Heart left ventricle (tissue), 16 donors: Measurements from ENCODE around the gene IDNK. TPM values are rescaled to one million over a fixed set of nuclear protein-coding genes. Genes with fewer than 3 reads are reported as not detected.

Source experiments
- ATAC-seq, 4 donors: fragments of 200-7000 bp; cut with Tn5 transposase; one replicate each; pipeline ENCODE4 v1.9.1; 2020 to 2022; ENCODE audit warnings: moderate library complexity in 4 of 4, mild to moderate bottlenecking in 3 of 4, moderate number of reproducible peaks in 1 of 4
- DNase-seq, 5 donors: peaks; one replicate each; pipeline ENCODE4 v3.0.0-alpha.2; 2020
- H3K27ac ChIP-seq, 12 donors: fragments of 200-600 bp; sonication (generic) in 4 of 12; one replicate each; pipeline versions ENCODE4 v1.5.0 to v1.8.0; 2016 to 2022; ENCODE audit warnings: mild to moderate bottlenecking in 2 of 12
- H3K27me3 ChIP-seq, 9 donors: fragments of 200-600 bp; sonication (generic) in 2 of 9; one replicate each; pipeline versions ENCODE4 v1.5.1 to v1.8.0; 2016 to 2022; ENCODE audit warnings: mild to moderate bottlenecking in 3 of 9
- H3K36me3 ChIP-seq, 9 donors: fragments of 200-600 bp; sonication (generic) in 2 of 9; one replicate each; pipeline versions ENCODE4 v1.5.0 to v1.8.0; 2018 to 2022; ENCODE audit warnings: mild to moderate bottlenecking in 2 of 9
- H3K4me1 ChIP-seq, 12 donors: fragments of 200-600 bp; sonication (generic) in 4 of 12; one replicate each; pipeline versions ENCODE4 v1.5.0 to v1.8.0; 2016 to 2022; ENCODE audit warnings: mild to moderate bottlenecking in 3 of 12
- H3K4me3 ChIP-seq, 12 donors: fragments of 200-600 bp; sonication (generic) in 4 of 12; one replicate each; pipeline versions ENCODE4 v1.5.0 to v1.8.0; 2017 to 2022; ENCODE audit warnings: mild to moderate bottlenecking in 9 of 12, moderate library complexity in 4 of 12
- H3K9me3 ChIP-seq, 12 donors: fragments of 200-600 bp; sonication (generic) in 4 of 12; one replicate each; pipeline versions ENCODE4 v1.5.0 to v1.8.0; 2016 to 2022; ENCODE audit warnings: mild to moderate bottlenecking in 1 of 12
- POLR2A ChIP-seq, 2 donors: fragments of 450-650 bp; IDR thresholded peaks; one replicate each; pipeline ENCODE4 v1.6.1; 2017; ENCODE audit warnings: antibody characterized with exemption in 2 of 2, mild to moderate bottlenecking in 2 of 2, moderate library complexity in 2 of 2
- WGBS, 4 donors: extraction: QIAGEN DNeasy Blood & Tissue Kit in 2 of 4; methylation state at CpG; one replicate each; pipeline versions ENCODE4 v1.1.5 to v1.1.7; 2013 to 2018; 5-methylcytosine and 5-hydroxymethylcytosine counted together
- intact Hi-C, 10 donors: fragments of 100-400 bp; cut with DNase I; formaldehyde crosslinking; loops; one replicate each; pipeline versions ENCODE4 v1.11.1 to v1.14.2; 2022
- polyA plus RNA-seq, 2 donors: library from polyadenylated mRNA; stranded (reverse); fragments of 200-250 nt; gene quantifications; one replicate each; pipeline ENCODE4 v1.2.3, GENCODE V29; 2013
- total RNA-seq, 9 donors: library from RNA; depleted of rRNA in 2 of 9; stranded (reverse); fragments of >200 nt in 2 of 9; fragmentation: NEBNext Ultra II Directional in 3 of 9; extraction: Animal tissue kit (Norgen Biotek cat#: 25700) in 3 of 9; gene quantifications; one replicate each; pipeline versions ENCODE4 v1.1.0 to v1.2.4, GENCODE V29; 2016 to 2023
- TF ChIP-seq, protein P1 (sequence below), 12 donors: fragments of 200-600 bp; sonication (generic) in 4 of 12; IDR thresholded peaks; one replicate each; pipeline versions ENCODE4 v1.5.0 to v1.8.0; 2018 to 2022; ENCODE audit warnings: antibody characterized with exemption in 12 of 12, mild to moderate bottlenecking in 5 of 12
- donor health status: ischemic (EF 13 %, LVEDD 7.1; RV severe dilation, severe dysfunction).
- donor health status: healthy with polysubstance abuse.
- donor health status: DM: no; HTN: yes; CAD: no.
- donor health status: DM: no; HTN: no; CAD: no.
- donor health status: ischemic (EF 25% LVEDD 6.9; RV normal size, moderate dysfunction).
- donor health status: ischemic (EF 25% LVEDD 5.7; RV mildly dilated, moderate dysfunction).
- donor health status: healthy.
- donor health status: DM: yes; HTN: yes; CAD: no.
- donor health status: ischemic (EF 35%, LVEDD 5.7; RV mildly dilated, moderate dysfunction).
- donor health status: nonischemic (EF 11% LVEDD 7.7; RV severe dilation, severe dysfunction).
- donor health status: DM: yes; HTN: yes; CAD: no.
- donor health status: PGD.
- donor health status: ischemic (EF 29% LVEDD 5.4; RV normal size, mild dysfunction).
- donor health status: nonischemic (EF 23%, LVEDD 6.1; RV moderate dilation, normal function).

Gene IDNK
- total and polyA plus RNA-seq, 11 donors: 0.69 to 6.9 (median 4.4) TPM

DNA sequence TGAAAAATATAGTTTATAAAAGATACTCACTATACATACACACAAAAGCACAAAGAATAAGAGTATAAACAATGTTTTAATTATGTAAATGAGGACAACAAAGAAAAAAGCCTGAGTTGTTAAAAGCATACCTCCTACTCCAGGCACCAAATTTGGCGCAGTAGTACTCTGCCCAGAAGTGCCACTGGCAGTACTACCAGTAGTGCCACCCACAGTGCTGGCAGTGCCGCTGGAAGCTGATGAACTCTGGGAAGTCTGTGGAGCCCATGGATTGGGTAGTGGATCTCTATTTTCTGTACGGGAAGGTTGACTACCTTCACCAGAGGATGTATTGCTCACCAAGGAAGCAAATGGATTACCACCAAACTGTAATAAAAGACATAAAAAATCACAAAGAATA lies 54.7 kb downstream of the IDNK start:
- Histone ChIP-seq H3K27ac (no peak overlapping the region), H3K27me3 (no peaks in the 10 kb centered on the region), H3K4me3 (no peak overlapping the region), H3K4me1 (peaks cover 0 to 18% (median 0%) of the 10 kb centered on the region in 12 donors), H3K36me3 (peaks cover under 1 to 98% (median 91%) of the 10 kb centered on the region in 9 donors), H3K9me3 (no peaks in the 10 kb centered on the region)
- ATAC-seq: no peak
- DNase-seq: no peak
- TF ChIP-seq, protein P1, sequence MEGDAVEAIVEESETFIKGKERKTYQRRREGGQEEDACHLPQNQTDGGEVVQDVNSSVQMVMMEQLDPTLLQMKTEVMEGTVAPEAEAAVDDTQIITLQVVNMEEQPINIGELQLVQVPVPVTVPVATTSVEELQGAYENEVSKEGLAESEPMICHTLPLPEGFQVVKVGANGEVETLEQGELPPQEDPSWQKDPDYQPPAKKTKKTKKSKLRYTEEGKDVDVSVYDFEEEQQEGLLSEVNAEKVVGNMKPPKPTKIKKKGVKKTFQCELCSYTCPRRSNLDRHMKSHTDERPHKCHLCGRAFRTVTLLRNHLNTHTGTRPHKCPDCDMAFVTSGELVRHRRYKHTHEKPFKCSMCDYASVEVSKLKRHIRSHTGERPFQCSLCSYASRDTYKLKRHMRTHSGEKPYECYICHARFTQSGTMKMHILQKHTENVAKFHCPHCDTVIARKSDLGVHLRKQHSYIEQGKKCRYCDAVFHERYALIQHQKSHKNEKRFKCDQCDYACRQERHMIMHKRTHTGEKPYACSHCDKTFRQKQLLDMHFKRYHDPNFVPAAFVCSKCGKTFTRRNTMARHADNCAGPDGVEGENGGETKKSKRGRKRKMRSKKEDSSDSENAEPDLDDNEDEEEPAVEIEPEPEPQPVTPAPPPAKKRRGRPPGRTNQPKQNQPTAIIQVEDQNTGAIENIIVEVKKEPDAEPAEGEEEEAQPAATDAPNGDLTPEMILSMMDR (IDR thresholded peaks at IDR 0.05): no peak
- TF ChIP-seq POLR2A (IDR thresholded peaks at IDR 0.05): no peak
- intact Hi-C loops: no loop called here
- WGBS, 4 donors: 89 to 97% (median 96%) methylated on average over 3 of the region's 3 CpGs

- Histone ChIP-seq H3K36me3 (peaks cover 0 to 86% (median 77%) of the 10 kb centered on the region in 9 donors), H3K9me3 (no peaks in the 10 kb centered on the region), H3K4me1 (peaks cover 0 to 20% (median 0%) of the 10 kb centered on the region in 12 donors), H3K4me3 (no peak overlapping the region), H3K27ac (no peak overlapping the region), H3K27me3 (no peaks in the 10 kb centered on the region)
- TF ChIP-seq, protein P1 (IDR thresholded peaks at IDR 0.05): no peak
- TF ChIP-seq POLR2A (IDR thresholded peaks at IDR 0.05): no peak
- DNase-seq (no peak), ATAC-seq (no peak)
- intact Hi-C loops: no loop called here
- 95 to 100% (median 100%) methylated on average over 1 of the region's 1 CpG for WGBS, 4 donors
Measured at GRCh38 chr9:83680233-83680632, 57.3 kb downstream of the IDNK start.

GRCh38 chr9:83681490-83681889 lies 58.5 kb downstream of the IDNK start:
- peaks cover 0 to 28% (median 5%) of the 10 kb centered on the region in 12 donors for H3K4me1 ChIP-seq
- no peaks in the 10 kb centered on the region for H3K9me3 ChIP-seq
- ATAC-seq: no peak
- peaks cover 0 to 74% (median 65%) of the 10 kb centered on the region in 9 donors for H3K36me3 ChIP-seq
- H3K27ac ChIP-seq: no peak overlapping the region
- no peak overlapping the region for H3K4me3 ChIP-seq
- 66 to 76% (median 73%) methylated on average over 2 of the region's 2 CpGs for WGBS, 4 donors
- intact Hi-C loops: no loop called here
- no peak for DNase-seq
- TF ChIP-seq POLR2A (IDR thresholded peaks at IDR 0.05): no peak
- TF ChIP-seq, protein P1 (IDR thresholded peaks at IDR 0.05): no peak
- H3K27me3 ChIP-seq: no peaks in the 10 kb centered on the region

DNA sequence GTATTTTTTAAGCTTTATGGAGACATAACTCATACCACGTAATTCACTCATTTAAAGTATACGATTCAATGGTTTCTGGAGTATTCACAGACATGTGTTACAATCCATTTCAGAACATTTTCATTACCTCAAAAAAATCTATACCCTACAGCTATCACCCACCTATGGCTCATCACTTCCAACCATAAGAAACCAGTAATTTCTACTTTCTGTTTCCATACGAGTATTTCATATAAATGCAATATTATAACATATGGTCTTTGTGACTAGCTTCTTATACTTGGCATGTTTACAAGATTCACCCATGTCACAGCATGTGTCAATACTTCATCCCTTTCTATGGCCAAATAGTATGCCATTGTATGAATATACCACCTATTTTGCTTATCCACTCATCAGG lies 66.0 kb downstream of the IDNK start:
- peaks cover 0 to 5% (median under 1%) of the 10 kb centered on the region in 9 donors for H3K36me3 ChIP-seq
- peaks cover 0 to 72% (median 38%) of the 10 kb centered on the region in 12 donors for H3K4me1 ChIP-seq
- H3K27me3 ChIP-seq: no peaks in the 10 kb centered on the region
- H3K9me3 ChIP-seq: no peaks in the 10 kb centered on the region
- ATAC-seq: no peak
- intact Hi-C loops: no loop called here
- no peak for DNase-seq
- 86 to 89% (median 88%) methylated on average over 3 of the region's 3 CpGs for WGBS, 4 donors
- no peak for TF ChIP-seq POLR2A (IDR thresholded peaks at IDR 0.05)
- TF ChIP-seq, protein P1 (IDR thresholded peaks at IDR 0.05): no peak
- no peak overlapping the region for H3K4me3 ChIP-seq
- no peak overlapping the region for H3K27ac ChIP-seq
